ENCODE data around the gene SYAP1.
A peak's percentile ranks its signal among the peaks of the same experiment; 100 is the strongest.

DNA sequence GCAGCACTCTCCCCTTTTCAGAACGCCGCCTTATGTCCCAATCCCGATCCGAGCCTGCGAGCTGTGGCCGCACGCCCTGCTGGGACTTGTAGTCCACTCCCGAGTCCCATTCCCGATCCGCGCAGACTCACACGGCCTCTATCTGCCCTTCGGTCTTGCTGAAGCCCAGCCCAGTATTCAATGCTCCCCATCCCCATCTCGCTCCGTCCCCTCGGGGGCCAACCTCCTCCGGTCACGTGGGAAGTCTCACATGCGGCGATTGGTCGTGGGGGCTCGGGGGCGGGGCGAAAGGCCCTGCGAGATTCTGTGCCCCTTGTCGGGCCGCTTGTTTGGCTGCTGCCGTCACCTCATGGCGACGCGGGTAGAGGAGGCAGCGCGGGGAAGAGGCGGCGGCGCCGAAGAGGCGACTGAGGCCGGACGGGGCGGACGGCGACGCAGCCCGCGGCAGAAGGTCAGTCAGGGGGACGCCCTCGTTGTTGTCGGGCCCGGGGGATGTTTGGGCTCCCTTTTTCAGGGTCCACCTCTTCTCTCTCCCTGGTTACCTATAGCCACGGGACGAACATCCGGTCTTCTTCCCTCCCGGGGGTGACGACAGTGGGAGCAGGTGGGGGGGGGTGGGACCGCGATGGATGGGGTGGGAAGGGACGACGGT, 66.9 kb downstream of the SYAP1 start, which contains the start of gene TXLNG:
- TF ChIP-seq, protein P1, sequence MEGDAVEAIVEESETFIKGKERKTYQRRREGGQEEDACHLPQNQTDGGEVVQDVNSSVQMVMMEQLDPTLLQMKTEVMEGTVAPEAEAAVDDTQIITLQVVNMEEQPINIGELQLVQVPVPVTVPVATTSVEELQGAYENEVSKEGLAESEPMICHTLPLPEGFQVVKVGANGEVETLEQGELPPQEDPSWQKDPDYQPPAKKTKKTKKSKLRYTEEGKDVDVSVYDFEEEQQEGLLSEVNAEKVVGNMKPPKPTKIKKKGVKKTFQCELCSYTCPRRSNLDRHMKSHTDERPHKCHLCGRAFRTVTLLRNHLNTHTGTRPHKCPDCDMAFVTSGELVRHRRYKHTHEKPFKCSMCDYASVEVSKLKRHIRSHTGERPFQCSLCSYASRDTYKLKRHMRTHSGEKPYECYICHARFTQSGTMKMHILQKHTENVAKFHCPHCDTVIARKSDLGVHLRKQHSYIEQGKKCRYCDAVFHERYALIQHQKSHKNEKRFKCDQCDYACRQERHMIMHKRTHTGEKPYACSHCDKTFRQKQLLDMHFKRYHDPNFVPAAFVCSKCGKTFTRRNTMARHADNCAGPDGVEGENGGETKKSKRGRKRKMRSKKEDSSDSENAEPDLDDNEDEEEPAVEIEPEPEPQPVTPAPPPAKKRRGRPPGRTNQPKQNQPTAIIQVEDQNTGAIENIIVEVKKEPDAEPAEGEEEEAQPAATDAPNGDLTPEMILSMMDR (IDR thresholded peaks at IDR 0.05 in 2 of 3, conservative IDR thresholded peaks at IDR 0.05 in 1 of 3; ENCODE audit: insufficient read depth in 2 of 3, low read depth in 1 of 3, low read length in 3 of 3) = no peak
- TF ChIP-seq ZNF76 (CRISPR knock-in tag; IDR thresholded peaks at IDR 0.05; ENCODE audit: borderline replicate concordance) = no peak
- TF ChIP-seq, protein P2, sequence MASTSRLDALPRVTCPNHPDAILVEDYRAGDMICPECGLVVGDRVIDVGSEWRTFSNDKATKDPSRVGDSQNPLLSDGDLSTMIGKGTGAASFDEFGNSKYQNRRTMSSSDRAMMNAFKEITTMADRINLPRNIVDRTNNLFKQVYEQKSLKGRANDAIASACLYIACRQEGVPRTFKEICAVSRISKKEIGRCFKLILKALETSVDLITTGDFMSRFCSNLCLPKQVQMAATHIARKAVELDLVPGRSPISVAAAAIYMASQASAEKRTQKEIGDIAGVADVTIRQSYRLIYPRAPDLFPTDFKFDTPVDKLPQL (IDR thresholded peaks at IDR 0.05; ENCODE audit: extremely low read depth, insufficient read length) = no peak
- peak; percentile 74 for TF ChIP-seq ZFX (CRISPR knock-in tag; IDR thresholded peaks at IDR 0.05)

Measured in K562 (cell line).